ENCODE data around the gene TSPAN3.

TSPAN3 gene

GRCh38 chr15:77048135-77048876 is 22.6 kb downstream of the TSPAN3 start:
- DNase-seq = no peak

DNA sequence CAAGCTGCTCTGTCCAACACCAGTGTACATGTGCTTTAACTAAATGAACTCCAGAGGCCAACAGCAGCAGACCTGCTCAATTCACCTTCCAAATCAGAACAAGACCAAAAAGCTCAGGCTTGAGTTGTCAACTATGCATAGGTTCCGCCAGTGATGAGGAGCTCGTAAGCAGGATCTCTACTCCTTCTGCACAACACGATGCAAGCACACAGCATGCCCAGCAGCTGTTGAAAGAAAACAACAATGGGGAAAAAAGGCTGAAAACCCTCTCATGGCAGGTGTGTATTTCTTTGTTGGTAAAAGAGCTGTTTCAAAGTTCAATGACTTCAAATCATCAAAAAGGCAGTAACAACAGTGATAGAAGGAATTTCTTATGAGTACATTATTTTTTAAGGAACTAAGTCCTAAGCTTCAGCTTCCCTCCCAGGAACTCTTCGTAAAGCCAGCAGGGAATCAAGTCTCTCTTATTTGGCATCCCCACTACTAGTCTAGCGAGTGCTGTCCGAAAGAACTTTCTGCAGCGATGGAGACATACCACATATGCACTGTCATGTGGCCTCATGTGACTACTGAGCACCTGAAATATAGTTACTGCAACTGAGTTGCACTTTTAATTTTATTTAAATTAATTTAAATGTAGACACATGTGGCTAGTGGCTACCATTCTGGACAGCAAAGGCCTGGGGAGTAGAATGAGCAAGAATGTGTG is 24.1 kb downstream of the TSPAN3 start:
- no peak for DNase-seq

- no peak for DNase-seq
These were observed 24.9 kb downstream of the TSPAN3 start for GRCh38 chr15:77045985-77046384.

- no peak for DNase-seq
These were observed 26.5 kb downstream of the TSPAN3 start for GRCh38 chr15:77044228-77045042.

- DNase-seq = no peak
These were observed 27.7 kb downstream of the TSPAN3 start for GRCh38 chr15:77042955-77043920.

GRCh38 chr15:77042245-77042919 is 28.5 kb downstream of the TSPAN3 start:
- DNase-seq = no peak

GRCh38 chr15:77040673-77041072 is 30.2 kb downstream of the TSPAN3 start:
- no peak for DNase-seq

DNA sequence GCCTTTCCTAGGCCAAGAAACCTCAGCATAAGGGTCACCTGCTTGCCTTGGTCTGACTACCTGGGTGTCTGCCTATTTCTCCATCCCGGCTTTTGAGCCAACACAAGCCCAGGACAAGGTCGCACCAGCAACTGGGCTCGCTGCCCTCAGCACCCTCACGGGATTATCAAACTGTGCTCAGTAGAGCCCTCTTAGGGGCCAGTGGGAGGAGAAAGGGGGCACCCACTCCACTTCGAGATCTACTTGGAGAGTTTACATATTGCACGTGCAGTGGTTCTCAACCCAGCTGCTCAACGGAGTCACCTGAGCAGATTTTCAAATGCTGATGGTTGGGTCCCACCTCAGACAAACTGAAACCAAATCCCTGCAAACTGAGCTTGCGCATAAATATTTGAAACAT is 31.1 kb downstream of the TSPAN3 start:
- DNase-seq = no peak

GRCh38 chr15:77039217-77039533 is 31.7 kb downstream of the TSPAN3 start:
- no peak for DNase-seq

- no peak for DNase-seq
These were observed 32.3 kb downstream of the TSPAN3 start for GRCh38 chr15:77038312-77039216.

GRCh38 chr15:77037388-77038209 is 33.3 kb downstream of the TSPAN3 start:
- DNase-seq = no peak

DNA sequence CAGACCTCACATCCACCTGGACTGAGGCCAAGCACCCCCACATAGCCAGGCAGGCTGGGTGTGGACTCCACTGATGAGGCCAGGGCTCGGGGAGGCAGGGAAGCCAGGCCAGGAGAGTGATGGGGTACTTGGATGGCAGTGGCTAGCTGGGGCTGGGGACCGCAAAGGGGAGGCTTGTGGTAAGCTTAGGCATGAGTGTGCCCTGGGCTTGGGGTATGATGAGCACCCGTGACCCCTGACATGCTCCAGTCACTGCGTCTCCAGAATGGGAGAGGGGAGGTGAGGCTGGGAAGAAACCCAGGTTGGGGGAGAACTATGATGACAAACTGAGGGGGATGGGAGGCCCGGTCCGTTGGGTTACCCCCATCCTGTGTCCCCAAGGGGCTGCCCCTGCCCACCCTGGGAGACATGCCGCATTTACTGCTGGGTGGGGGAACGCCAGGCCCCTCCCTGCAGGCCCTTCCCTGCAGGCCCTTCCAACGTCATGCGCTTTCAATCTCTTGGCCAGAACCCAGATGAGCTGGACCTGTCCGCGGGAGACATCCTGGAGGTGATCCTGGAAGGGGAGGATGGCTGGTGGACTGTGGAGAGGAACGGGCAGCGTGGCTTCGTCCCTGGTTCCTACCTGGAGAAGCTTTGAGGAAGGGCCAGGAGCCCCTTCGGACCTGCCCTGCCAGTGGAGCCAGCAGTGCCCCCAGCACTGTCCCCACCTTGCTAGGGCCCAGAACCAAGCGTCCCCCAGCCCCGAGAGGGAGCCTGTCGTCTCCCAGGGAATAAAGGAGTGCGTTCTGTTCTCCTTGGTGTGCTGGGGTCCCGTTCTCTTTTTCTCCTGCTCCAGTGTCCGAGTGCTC is 34.1 kb downstream of the TSPAN3 start:
- DNase-seq = no peak

DNA sequence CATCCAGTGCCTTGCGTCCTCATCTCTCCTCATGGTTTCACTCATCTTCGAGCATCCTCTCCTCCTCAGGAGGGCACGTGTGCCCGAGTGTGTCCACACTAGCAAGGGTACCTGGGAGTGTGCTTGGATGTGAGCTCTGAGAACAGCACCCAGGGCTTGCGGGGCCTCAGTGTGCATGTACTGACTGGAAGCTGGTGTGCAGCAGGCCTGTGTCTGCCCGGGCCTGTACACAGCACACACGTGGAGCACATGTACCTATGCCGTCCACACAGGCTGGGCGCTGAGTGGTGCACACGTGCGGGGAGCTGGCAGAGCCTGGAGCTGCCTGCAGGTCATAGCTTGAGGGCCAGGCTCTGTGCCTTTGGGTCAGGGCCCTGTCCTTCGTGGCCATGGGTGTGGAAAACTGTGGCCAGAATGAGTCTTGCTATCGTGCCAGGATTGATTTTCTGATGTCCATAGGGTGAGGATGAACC is 34.9 kb downstream of the TSPAN3 start:
- no peak for DNase-seq

DNA sequence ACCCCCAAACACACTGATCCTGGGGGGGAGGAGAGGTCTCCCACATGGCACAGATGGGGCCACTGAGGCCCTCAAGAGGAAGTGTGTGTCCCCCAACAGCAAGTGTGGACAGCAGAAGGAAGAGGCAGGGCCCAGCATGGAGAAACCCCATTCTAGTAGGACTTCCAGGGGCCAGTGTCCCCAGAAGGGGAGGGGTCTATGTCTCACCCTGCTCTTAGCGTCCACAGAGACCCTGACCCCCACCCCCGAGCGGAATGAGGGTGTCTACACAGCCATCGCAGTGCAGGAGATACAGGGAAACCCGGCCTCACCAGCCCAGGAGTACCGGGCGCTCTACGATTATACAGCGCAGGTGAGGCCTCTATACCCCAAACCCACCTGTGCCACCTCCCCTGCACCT is 35.3 kb downstream of the TSPAN3 start:
- no peak for DNase-seq

GRCh38 chr15:77034695-77035489 is 36.0 kb downstream of the TSPAN3 start:
- DNase-seq = no peak

GRCh38 chr15:77033729-77034671 is 36.9 kb downstream of the TSPAN3 start:
- no peak for DNase-seq

DNA sequence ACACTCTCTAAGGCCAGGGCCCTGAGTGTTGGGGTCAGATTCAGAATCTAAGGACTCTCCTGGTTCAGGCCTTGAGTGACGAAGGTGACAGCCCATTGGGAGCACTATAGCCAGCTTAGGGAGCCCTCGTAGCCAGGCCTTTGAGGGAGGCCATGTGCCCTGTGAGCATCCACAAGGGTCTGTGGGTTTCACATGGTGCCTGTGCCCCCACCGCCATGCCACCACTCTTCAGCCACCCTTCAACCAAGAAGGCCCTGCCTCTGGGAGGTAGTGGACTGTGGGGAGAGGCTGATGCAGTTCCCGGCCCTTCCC is 37.5 kb downstream of the TSPAN3 start:
- DNase-seq = no peak
